T-helper 2 cell (primary cell): ENCODE measurements around the gene ZNF561.
"Not testable (repeated sequence)": the region's sequence is repeated elsewhere in the genome, so short reads cannot be mapped to it uniquely, and the experiment has no call there.

Experiments
- DNase-seq, 5 experiments: peaks; one replicate each; pipeline versions ENCODE4 v3.0.0 to v3.0.0-alpha.2; 2012 to 2022
- total RNA-seq, 2 donors: gene quantifications; one replicate each; lab custom pipeline; 2026; lab: John Stamatoyannopoulos, UW

ZNF561 gene
- 27.4 to 32.4 reads per million in 2 donors for total RNA-seq

DNA sequence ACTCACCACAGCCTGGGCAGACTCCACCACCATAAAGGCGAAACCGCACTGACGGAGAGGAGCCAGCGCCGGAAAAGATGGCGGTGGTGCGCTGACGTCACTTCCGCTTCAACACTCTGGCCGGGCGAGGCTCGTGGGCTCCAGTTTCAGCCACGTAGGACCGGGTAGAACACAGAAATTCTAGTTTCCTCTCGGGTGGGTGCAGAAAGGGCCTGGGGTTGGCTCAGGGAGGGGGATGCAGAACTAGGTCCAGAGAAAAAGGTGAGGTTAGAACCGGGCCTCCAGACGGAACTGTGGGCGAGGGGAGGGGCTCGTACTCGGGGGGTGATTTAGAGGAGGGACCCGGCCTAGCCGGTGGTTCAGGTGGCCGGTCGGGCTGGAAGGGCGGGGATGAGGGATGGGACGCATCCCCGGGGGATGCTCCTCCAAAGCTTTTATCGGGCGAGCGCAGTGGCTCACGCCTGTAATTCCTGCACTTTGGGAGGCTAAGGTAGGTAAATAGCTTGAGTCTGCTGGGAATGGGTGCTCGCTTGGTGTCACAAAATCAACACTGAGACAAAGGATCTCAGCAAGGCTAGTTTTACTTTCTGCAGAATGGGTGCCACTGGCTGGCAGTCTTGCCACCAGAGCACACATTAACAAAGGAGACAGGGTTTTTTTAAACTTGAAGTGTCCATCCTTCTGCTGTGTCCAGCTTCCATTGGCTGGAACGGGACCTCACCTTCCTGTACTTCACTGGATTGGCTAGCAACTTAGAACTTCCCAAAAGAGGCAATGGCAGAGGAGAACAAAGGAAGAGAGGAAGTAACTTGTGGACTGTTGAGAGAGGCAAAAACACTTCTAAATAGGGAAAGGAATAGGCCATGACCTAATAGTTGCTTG lies at the start of gene ZNF561:
ZNF561 (minus strand) TSS at position 77 of the 882 bp plus-strand sequence. CDS start 1,776 bp downstream, outside the sequence.
- peak; percentile 66 to 95 (median 88) for DNase-seq

- no peak for DNase-seq
Observed at GRCh38 chr19:9668544-9668943, 47.5 kb upstream of the ZNF561 start.

DNA sequence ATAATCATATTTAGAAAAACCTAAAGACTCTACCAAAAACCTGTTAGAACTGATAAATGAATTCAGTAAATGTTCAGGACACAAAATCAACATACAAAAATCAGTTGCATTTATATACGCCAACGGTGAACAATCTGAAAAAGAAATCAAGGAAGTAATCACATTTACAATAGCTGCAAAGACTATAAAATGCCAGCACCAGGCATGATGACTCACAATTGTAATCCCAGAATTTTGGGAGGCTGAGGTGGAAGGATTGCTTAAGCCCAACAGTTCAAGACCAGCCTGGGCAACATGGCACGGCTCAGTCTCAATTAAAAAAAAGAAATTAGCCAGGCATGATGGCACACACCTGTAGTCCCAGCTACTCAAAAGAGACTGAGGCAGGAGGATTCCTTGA lies 46.9 kb upstream of the ZNF561 start:
- no peak for DNase-seq

GRCh38 chr19:9658769-9659168 lies 37.7 kb upstream of the ZNF561 start:
- no peak for DNase-seq

- DNase-seq, result not testable (repeated sequence)
Observed at GRCh38 chr19:9653066-9653555, 32.1 kb upstream of the ZNF561 start.

DNA sequence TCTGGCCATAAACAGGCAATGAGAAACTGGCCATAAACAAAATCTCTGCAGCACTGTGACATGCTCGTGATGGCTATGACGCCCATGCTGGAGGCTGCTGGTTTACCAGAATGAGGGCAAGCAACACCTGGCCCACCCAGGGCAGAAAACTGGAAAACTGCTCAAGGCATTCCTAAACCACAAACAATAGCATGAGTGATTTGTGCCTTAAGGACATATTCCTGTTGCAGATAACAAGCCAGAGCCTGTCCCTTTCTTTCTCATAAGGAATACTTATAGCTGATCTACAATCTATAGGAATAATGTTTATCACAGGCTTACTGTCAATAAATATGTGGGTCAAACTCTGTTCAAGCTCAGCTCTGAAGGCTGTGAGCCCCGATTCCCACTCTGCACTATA lies 30.4 kb upstream of the ZNF561 start:
- DNase-seq, result not testable (repeated sequence)

GRCh38 chr19:9650345-9650744 lies 29.3 kb upstream of the ZNF561 start:
- no peak for DNase-seq

DNA sequence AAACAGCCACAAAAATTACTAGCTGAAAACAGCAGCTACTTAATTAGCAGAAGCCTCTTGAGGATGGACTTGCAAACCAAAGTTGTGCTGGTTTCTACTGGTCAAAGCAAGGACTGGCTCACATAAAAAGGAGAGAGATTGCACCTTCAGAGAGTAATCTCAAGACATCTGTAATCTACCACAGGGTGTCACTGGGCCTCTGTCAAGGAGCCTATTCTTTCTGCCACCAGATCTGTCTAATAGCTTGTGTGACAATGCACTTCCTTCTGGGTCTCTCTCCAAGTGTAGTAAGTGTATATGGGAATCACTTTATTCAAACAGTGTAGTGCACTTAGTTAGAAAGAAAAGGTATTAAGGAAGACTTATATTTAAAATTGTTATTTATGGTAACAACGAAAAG lies 24.4 kb upstream of the ZNF561 start:
- no peak for DNase-seq

- DNase-seq, result no peak
Observed at GRCh38 chr19:9644472-9644871, 23.4 kb upstream of the ZNF561 start.

DNA sequence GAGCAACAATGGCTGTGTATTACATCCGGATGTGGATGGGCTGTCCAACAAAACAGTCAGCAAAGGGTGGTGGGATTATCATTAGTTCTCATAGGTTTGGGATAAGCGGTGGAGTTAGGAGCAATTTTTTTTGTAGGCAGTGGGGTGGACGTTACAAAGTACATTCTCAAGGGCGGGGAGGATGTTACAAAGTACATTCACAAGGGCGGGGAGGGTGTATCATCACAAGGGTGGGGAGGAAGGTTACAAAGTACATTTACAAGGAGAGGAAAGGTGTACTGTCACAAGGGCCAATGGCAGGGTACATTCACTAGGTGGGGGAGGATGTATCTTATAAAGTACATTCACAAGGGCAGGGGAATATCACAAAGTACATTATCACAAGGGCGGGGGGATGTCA lies 20.8 kb upstream of the ZNF561 start:
- no peak for DNase-seq

DNA sequence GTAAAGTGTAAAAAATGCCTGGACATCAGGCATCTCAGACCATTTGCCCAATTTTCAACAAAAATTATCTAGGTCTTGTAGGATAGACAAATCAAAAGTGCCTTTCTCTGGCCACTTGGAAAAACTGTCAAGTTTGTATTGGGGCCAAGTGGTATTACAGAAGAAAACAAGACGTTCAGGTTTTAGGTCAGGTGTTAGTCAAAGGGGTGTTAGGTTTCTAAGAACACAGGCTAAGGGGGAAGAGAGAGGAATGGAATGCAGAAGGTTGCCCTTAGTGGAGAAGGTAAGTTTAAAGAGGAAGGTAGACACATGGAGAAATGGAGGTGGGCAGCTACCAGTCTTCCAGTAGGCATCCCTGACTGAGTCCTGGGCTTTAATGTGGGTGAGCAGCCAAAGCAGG lies 19.9 kb upstream of the ZNF561 start:
- DNase-seq, result no peak

GRCh38 chr19:9636018-9636417 lies 15.0 kb upstream of the ZNF561 start:
- DNase-seq, result no peak

GRCh38 chr19:9627856-9628255 lies 6.8 kb upstream of the ZNF561 start:
- DNase-seq, result no peak

- DNase-seq, result no peak
Observed at GRCh38 chr19:9622531-9622930, 1.5 kb upstream of the ZNF561 start.

GRCh38 chr19:9620842-9621155 lies 233 bp downstream of the ZNF561 start:
- no peak for DNase-seq

DNA sequence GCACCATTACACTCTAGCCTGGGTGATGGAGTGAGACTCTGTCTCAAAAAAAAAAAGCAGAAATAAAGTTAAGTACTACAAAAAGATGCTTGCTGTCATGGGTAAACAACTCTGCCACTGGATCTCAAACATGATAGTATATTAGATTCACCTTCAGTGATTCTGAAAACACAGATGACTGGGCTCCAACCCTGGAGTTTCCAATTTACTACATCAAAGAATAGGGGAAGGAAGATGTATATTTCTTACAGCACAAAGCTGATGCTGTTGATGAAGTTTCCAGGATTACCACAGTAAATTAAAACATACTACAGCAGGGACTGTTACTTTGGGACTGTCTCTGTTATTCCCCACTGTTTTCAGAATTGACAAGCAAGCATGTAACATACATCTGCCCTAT lies 5.2 kb downstream of the ZNF561 start:
- DNase-seq, result no peak

DNA sequence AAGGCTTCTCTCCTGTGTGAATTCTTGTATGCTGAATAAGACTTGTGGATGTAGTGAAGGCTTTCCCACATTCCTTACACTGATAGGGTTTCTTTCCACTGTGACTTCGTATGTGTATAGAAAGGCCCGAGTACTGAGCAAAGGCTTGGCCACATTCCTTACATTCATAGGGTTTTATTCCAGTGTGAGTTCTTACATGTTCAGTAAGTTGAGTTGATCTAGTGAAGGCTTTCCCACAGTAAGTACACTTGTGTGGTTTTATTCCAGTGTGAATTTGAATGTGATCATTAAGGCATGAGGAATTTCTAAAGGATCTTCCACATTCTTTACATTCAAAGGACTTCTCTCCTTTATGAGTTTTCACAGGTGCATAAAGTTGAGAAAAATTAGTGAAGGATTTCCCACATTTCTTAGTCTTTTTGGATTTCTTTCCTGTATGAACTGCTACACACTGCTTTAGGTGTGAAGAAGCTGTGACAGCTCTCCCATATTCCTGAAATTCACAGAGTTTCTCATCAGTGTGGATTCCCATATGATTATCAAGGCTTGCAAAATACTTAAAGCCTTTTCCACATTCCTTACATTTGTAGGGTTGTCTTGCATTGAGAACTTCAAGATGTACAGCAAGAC lies 10.4 kb downstream of the ZNF561 start:
- no peak for DNase-seq

DNA sequence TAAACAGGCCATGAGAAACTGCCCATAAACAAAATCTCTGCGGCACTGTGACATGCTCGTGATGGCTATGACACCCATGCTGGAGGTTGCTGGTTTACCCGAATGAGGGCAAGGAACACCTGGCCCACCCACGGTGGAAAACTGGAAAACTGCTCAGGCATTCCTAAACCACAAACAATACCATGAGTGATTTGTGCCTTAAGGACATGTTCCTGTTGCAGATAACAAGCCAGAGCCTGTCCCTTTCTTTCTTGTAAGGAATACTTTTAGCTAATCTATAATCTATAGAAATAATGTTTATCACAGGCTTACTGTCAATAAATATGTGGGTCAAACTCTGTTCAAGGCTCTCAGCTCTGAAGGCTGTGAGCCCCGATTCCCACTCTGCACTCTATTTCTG lies 12.1 kb downstream of the ZNF561 start:
- DNase-seq, result no peak

DNA sequence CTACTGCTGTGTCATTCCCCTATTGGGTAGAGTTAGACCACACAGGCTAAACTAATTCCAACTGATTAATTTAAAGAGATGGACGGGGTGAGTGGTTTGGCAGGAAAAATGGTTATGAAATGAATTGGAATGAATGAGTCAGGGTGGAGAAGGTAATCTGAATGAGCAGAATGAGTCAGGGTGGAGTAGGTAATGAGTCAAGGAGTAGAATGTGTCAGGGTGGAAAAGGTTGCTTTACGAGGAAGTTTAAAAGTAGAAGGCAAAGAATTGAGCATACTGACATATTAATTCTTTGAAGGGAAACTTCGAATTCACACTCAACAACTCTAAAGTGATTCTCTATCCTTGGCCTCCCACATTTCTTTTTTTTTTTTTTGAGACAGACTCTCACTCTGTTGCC lies 24.0 kb downstream of the ZNF561 start:
- DNase-seq, result no peak

DNA sequence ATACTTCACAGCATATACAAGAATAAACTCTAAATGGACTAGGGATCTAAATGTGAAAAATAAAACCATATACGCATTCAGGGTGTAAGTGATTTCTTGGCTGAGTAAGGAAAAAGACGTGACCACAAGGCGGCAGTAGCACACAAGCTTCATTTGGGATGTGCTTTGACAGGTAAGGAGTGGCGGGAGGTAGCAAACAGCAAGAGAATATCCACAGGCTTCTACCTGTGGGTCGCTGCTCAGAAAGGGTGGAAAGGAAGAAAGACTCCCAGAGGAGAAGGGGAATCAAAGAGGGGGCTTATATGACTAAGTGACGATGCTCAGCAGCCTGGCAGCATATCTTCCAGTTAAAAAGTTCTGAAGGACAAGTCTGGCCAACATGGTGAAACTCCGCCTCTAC lies 34.3 kb downstream of the ZNF561 start:
- peak; percentile 21 to 78 (median 64) for DNase-seq

DNA sequence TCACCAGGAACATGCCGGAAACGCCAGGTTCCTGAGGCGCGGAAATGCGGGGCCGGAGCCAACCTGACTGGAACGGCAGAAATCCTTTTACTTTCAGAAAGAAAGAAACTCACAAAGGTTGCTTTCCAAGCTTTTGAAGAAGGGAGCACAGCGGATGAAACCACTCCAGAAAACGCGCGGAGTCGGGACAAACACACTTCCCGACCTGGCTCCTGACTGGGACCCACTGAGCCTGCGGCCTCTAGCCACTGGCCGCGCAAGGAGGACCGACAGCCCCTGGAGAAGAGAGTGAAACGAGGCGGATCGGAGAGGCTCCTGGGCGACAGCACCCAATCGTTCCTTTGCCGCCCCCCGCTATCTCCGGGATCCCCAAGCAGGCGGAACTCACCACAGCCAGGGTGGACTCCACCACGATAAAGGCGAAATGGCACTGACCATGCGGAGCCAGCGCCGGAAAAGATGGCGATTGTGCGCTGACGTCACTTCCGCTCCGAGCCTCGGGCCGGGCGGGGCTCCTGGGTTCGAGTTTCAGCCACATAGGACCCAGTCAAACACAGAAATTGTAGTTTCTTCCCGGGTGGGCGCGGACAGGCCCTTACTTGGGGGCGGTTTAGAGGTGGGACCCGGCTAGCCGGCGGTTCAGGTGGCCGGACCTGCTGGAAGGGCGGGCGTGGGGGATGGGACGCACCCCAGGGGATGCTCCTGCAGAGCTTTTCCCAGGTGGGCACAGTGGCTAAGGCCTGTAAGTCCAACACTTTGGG lies 36.8 kb downstream of the ZNF561 start, which contains the start of gene ZNF121:
ZNF121 (minus strand) TSS at position 432 of the 761 bp plus-strand sequence. CDS start 16,407 bp downstream, outside the sequence.
- peak; percentile 49 to 86 (median 66) for DNase-seq

DNA sequence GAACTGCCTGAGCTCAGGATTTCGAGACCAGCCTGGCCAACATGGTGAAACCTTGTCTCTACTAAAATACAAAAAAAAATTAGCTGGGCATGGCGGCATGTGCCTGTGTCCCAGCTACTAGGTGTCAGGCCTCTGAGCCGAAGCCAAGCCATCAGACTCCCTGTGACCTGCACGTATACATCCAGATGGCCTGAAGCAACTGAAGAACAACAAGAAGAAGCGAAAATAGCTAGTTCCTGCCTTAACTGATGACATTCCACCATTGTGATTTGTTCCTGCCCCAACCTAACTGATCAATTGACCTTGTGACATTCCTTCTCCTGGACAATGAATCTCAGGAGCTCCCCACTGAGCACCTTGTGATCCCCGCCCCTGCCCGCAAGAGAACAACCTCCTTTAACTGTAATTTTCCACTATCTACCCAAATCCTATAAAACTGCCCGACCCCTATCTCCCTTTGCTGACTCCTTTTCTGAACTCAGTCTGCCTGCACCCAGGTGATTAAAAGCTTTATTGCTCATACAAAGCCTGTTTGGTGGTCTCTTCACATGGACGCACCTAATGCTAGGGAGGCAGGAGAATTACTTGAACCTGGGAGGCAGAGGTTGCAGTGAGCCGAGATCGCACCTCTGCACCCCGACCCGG lies 38.8 kb downstream of the ZNF561 start:
- not testable (repeated sequence) for DNase-seq

DNA sequence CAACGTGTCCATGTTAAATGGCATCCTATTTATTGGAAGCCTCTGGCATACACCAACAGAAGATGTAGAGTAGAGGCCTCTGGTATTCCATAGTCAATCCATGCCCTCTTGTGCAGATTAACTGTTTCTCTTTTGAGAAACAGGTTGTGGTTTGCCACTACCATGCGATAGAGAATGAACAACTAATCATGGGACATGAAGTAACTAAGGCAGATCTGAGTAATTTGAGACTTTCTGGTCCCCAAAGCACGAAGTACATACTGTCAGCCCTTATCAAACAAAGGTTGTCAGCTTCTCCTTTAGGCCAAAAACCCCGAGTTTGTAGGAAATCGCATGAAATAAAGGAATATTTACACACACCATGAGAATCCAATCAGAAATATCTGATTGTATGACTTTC lies 40.3 kb downstream of the ZNF561 start:
- DNase-seq, result peak in 1 of 5 experiments; percentile 15
